SK-N-SH (cell line): ENCODE data around the gene ZNF526.

Source experiments
- GABPA ChIP-seq: IDR thresholded peaks from 2 replicates; pipeline ENCODE4 v1.4.0; 2012; ENCODE audit warnings: low read depth, mild to moderate bottlenecking
- MAX ChIP-seq: IDR thresholded peaks from 2 replicates; pipeline ENCODE4 v1.4.0; 2012; ENCODE audit warnings: low read depth
- NRF1 ChIP-seq: IDR thresholded peaks from 2 replicates; pipeline ENCODE4 v1.6.1; 2012; ENCODE audit warnings: low read depth, mild to moderate bottlenecking, low read length
- PBX3 ChIP-seq: IDR thresholded peaks from 2 replicates; pipeline ENCODE4; 2012
- REST ChIP-seq: IDR thresholded peaks from 2 replicates; pipeline ENCODE4 v1.6.1; 2012; ENCODE audit warnings: mild to moderate bottlenecking, low read depth, low read length, moderate library complexity
- RFX5 ChIP-seq: IDR thresholded peaks from 2 replicates; pipeline ENCODE4 v1.6.1; 2012; ENCODE audit warnings: mild to moderate bottlenecking, improper control_type of control experiment, low read length
- SMC3 ChIP-seq: IDR thresholded peaks from 2 replicates; pipeline ENCODE4 v1.6.1; 2012; ENCODE audit warnings: low read depth, low read length, improper control_type of control experiment
- USF2 ChIP-seq: fragments of 150-350 bp; IDR thresholded peaks from 2 replicates; pipeline ENCODE4 v1.6.1; 2017; ENCODE audit warnings: antibody characterized with exemption, low read length, low read depth, borderline replicate concordance
- YY1 ChIP-seq: IDR thresholded peaks from 2 replicates; pipeline ENCODE4 v1.4.0; 2012; ENCODE audit warnings: low read depth, mild to moderate bottlenecking
- ZBTB33 ChIP-seq: IDR thresholded peaks from 2 replicates; pipeline ENCODE4 v1.4.0; 2012; ENCODE audit warnings: low read depth, borderline replicate concordance
- TF ChIP-seq, protein P1 (sequence below): fragments of 200-600 bp; sonication (generic); IDR thresholded peaks from 2 replicates; pipeline ENCODE4 v1.6.1; 2017; ENCODE audit warnings: antibody characterized with exemption, mild to moderate bottlenecking, moderate library complexity

DNA sequence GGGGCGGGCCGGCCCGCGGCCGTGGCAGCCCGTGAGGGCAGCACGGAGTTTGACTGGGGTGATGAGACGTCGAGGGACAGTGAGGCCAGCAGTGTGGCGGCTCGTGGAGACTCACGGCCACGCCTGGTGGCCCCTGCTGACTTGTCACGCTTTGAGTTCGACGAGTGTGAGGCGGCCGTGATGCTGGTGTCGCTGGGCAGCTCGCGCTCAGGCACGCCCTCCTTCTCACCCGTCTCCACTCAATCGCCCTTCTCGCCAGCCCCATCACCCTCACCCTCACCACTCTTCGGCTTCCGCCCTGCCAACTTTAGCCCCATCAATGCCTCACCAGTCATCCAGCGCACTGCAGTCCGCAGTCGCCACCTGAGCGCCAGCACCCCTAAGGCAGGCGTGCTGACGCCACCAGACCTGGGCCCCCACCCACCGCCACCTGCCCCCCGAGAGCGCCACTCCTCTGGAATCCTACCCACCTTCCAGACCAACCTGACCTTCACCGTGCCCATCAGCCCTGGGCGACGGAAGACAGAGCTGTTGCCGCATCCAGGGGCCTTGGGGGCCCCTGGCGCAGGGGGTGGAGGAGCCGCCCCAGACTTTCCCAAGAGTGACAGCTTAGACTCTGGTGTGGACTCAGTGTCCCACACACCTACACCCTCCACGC, 53.4 kb downstream of the ZNF526 start:
- TF ChIP-seq, protein P1, sequence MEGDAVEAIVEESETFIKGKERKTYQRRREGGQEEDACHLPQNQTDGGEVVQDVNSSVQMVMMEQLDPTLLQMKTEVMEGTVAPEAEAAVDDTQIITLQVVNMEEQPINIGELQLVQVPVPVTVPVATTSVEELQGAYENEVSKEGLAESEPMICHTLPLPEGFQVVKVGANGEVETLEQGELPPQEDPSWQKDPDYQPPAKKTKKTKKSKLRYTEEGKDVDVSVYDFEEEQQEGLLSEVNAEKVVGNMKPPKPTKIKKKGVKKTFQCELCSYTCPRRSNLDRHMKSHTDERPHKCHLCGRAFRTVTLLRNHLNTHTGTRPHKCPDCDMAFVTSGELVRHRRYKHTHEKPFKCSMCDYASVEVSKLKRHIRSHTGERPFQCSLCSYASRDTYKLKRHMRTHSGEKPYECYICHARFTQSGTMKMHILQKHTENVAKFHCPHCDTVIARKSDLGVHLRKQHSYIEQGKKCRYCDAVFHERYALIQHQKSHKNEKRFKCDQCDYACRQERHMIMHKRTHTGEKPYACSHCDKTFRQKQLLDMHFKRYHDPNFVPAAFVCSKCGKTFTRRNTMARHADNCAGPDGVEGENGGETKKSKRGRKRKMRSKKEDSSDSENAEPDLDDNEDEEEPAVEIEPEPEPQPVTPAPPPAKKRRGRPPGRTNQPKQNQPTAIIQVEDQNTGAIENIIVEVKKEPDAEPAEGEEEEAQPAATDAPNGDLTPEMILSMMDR, result no peak
- TF ChIP-seq YY1, result no peak
- TF ChIP-seq RFX5, result no peak
- no peak for TF ChIP-seq ZBTB33
- TF ChIP-seq NRF1, result no peak
- TF ChIP-seq MAX, result no peak
- no peak for TF ChIP-seq SMC3
- TF ChIP-seq GABPA, result no peak
- no peak for TF ChIP-seq REST
- TF ChIP-seq PBX3, result no peak
- TF ChIP-seq USF2, result no peak
